Transverse colon (tissue), 4 donors: ENCODE results near the gene DELE1.

Experiments
- POLR2A ChIP-seq: fragments of 450-650 bp; IDR thresholded peaks from one replicate; pipeline ENCODE4 v1.6.1; 2016; ENCODE audit warnings: antibody characterized with exemption, mild to moderate bottlenecking, moderate library complexity
- POLR2AphosphoS5 ChIP-seq, 3 donors: sonication (generic); formaldehyde crosslinking; IDR thresholded peaks; one replicate each; pipeline ENCODE4 v1.6.1; 2016; ENCODE audit warnings: antibody characterized with exemption in 3 of 3
- TF ChIP-seq, protein P1 (sequence below), 5 experiments: fragments of 200-600 bp in 3 of 5; fragments of 450-650 bp in 2 of 5; sonication (generic) in 3 of 5; IDR thresholded peaks; 1 replicate in 2 of 5; 2 replicates in 3 of 5; pipeline ENCODE4 v1.5.1; 2016 to 2017; ENCODE audit warnings: antibody characterized with exemption in 5 of 5, inconsistent platforms in 3 of 5, mild to moderate bottlenecking in 2 of 5, moderate library complexity in 1 of 5

DNA sequence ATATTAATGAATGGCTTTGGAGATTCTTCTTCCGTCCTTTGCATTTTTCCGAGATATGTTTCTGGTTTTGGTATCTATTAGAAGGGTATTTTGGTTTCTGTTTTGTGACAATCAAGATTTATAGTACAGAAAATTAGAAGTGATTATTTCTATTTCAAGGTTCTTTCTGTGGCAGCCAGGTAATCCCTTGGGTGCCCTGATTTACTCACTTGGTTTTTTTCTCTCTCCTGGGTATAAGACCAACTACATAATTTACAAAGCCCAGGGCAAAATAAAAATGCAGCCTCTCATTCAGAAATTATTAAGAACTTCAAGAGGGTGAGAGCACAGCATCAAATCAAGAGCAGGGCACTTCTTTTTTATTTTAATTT, 43.3 kb downstream of the DELE1 start:
- TF ChIP-seq, protein P1, sequence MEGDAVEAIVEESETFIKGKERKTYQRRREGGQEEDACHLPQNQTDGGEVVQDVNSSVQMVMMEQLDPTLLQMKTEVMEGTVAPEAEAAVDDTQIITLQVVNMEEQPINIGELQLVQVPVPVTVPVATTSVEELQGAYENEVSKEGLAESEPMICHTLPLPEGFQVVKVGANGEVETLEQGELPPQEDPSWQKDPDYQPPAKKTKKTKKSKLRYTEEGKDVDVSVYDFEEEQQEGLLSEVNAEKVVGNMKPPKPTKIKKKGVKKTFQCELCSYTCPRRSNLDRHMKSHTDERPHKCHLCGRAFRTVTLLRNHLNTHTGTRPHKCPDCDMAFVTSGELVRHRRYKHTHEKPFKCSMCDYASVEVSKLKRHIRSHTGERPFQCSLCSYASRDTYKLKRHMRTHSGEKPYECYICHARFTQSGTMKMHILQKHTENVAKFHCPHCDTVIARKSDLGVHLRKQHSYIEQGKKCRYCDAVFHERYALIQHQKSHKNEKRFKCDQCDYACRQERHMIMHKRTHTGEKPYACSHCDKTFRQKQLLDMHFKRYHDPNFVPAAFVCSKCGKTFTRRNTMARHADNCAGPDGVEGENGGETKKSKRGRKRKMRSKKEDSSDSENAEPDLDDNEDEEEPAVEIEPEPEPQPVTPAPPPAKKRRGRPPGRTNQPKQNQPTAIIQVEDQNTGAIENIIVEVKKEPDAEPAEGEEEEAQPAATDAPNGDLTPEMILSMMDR (IDR thresholded peaks at IDR 0.05), result no peak
- TF ChIP-seq POLR2A (no peak), POLR2AphosphoS5 (IDR thresholded peaks at IDR 0.05) (no peak)
